GM08714 (cell line): ENCODE results near the gene EMD.
"Not testable (repeated sequence)": the region's sequence is repeated elsewhere in the genome, so short reads cannot be mapped to it uniquely, and the experiment has no call there.

ENCODE experiments used
- H3K4me3 ChIP-seq: fragments of 200-500 bp; sonication (Bioruptor generic); 2 replicates; pipeline ENCODE4 v1.5.1; 2014; ENCODE audit warnings: mild to moderate bottlenecking, low read length, inconsistent platforms
- ZNF274 ChIP-seq: IDR thresholded peaks from 2 replicates; pipeline ENCODE4 v1.6.1; 2012; ENCODE audit warnings: mild to moderate bottlenecking, low read depth, low read length

Gene EMD

DNA sequence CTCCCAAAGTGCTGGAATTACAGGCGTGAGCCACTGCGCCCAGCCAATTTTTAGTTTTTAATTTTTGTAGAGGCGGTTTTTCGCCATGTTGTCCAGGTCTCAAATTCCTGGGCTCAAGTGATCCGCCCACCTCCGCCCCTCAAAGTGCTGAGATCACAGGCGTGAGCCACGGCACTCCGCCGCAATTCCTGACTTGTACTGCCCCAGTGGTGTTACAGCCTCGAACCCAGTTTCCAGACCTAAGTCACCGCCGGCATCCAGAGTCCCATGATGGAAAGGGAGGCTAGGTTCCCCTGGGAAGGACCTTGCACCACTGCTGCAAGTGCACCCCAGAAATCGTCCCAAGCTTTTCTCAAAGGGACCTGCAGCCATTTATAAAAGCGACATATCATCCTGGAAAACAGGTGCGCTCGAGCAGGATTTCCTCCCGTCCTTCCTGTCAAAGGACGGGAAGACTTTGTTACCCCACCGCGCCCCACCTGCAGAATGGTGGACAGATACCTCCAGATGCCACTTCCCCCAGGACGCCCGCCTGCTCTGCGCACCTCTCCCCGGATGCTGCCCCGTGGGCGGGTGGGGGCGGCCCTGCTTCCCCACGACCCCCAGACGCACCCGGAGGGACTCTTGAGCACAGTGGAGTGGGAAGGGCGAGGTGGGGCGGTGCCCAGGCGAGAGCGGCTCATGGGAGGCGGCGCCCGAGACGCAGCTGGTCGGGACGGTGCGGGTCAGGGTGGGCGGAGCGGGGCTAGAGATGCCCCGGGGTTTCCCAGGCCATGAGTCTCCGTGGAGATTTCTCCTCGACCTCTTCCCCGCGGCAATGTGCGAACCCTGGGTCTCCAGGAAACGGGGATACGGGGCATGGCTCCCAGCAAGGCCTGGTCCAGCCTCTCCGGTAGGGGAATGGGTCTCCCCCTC lies 18.1 kb downstream of the EMD start:
- peak overlapping the region; percentile 62; the same call in 1 of the 2 replicates for H3K4me3 ChIP-seq
- TF ChIP-seq ZNF274: no peak

DNA sequence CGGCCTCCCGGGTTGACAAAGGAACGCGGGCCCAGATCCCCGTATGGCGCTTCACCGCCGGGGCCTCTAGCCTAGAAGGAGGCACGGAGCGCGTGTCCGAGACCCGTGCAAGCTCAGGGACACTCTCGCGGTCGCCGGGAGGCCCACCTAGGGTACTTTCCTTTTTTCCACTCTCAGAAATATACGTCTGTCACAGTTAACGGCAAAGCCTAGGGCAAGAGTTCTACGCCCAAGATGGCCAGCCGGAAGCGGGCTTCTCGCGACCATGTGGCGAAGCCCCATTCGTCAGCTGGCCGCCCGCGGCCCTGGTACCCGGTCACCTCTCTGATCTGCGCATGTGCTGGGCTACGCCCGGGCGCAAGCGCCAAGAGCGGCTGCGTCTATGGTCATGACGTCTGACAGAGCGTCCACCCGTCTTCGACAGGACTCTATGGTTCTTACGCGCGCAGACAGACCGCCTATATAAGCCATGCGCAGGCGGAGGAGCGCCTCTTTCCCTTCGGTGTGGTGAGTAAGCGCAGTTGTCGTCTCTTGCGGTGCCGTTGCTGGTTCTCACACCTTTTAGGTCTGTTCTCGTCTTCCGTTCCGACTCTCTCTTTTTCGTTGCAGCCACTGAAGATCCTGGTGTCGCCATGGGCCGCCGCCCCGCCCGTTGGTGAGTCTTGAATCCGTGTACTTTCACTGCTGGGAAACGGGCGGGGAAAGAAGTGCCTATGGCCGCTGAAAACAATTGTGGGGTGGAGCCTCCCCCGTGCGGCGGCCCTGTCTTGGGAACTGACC lies 19.0 kb downstream of the EMD start, which contains the start of gene RPL10:
TSS of gene RPL10 (plus strand) at position 490 of the 780 bp plus-strand sequence. CDS start at position 633, 143 bp downstream.
- H3K4me3 ChIP-seq: peak within 1 kb of the TSS; percentile 73
- TF ChIP-seq ZNF274: no peak

DNA sequence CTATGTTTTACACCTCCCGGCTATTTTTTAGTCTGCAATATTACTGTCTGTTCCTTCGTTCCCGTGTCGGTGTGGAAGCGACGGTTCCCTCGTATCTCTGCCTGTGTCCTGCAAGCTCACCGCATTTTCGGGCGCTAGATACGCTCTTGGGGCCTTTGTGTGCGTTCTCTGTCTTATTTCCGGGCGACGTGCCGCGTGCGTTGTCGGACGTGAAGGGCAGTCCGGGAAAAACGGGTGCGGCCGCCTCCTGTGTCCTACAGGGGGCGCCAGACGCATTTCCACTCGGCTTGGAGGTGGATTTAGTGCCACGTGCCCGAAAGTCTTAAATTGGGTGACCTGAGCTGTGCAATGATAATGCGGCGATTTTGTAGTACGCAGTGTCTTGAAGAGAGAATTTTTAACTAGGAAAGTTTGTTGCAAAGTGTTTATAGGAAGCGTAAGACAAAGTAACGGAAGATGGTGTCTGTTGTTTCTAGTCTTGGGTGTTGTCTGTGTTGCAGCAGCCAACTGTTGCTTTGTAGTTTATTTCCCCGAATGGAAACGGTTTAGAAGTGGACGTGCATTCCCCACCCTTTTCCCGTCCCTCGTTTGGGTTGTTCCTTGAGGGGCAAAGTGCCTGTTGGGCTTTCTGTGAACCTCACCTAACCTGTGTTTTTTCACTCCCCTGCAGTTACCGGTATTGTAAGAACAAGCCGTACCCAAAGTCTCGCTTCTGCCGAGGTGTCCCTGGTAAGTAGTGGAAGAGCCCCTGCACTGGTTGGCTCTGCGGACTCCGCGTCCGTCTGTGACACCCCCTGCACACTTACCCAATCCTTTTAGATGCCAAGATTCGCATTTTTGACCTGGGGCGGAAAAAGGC lies 19.8 kb downstream of the EMD start:
- peak overlapping the region; percentile 73 for H3K4me3 ChIP-seq
- TF ChIP-seq ZNF274: no peak

DNA sequence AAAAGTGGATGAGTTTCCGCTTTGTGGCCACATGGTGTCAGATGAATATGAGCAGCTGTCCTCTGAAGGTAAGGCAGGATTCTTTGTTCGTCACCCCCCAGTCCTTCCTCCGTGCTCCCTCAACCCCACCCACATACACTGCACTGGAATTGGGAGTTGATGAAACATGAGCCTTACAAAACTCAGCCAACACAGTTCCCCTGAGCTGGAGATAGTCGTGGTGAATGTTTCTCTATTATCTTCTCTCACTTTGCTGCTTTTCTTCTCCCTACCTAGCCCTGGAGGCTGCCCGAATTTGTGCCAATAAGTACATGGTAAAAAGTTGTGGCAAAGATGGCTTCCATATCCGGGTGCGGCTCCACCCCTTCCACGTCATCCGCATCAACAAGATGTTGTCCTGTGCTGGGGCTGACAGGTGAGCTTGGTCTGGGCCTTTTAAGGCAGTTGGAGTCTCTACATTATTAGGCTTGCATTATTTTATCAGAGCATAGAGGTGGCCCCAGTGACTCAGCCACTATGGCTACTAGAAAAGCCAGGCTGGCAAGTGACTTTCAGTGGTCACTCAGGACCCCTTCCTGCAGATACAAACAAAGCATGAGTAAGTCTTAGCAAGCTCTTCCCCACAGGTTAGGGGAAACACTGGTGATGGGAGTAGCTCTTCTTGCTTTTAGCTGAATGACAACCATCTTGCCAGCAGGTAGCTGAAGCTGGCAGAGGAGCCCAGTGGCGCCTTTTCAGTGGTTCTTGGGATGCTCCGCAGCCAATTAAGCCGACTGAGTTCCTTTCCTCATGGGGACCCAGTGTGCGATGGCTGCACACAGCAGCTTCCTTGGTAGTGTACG lies 20.7 kb downstream of the EMD start:
- no peak for TF ChIP-seq ZNF274
- peak overlapping the region; percentile 73 for H3K4me3 ChIP-seq

DNA sequence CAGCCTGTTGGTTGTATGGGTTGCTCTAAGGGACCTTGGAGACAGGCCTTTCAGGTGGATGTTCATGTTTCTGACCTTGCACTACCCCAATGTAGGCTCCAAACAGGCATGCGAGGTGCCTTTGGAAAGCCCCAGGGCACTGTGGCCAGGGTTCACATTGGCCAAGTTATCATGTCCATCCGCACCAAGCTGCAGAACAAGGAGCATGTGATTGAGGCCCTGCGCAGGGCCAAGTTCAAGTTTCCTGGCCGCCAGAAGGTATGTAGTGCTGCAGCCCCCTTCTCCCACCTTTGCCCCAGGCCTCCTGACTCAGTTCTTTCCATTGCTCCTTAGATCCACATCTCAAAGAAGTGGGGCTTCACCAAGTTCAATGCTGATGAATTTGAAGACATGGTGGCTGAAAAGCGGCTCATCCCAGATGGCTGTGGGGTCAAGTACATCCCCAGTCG lies 21.3 kb downstream of the EMD start:
- not testable (repeated sequence) for H3K4me3 ChIP-seq

DNA sequence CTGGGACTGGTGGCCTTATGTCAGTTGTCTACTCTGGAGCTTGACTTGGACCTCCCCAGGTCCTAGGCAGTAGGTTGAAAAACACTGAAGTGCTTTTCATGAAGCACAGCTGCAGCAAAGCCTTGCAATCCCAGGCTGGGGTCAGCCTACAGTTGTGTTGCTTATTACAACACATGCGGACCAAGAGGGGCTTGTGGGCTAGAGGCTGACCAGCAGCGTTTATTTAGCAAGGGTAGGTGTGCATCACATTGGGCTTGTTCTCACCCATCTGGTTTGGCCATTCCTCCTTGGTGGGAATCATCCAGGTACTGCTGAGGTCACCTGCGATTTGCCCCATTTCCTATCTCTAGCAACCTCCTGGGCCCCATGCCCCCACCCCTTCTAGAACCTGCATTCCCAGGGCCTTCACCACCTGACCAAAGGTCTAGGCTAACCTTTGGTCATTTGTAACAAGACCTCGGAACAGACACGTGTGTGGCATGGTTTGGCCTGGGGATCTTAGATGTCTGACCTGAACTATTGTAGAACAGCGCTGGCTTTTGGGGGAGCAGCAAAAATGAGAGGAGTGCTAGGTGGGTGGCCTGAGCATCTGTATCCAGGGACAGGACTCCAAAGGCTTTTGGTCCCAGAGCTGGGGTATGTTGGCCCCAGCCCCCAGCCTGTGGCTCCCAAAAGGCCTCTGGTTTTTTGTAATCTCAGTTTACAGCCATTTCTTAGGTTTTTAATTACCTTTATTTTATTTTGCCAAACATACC lies 22.1 kb downstream of the EMD start:
- H3K4me3 ChIP-seq: no peak overlapping the region

DNA sequence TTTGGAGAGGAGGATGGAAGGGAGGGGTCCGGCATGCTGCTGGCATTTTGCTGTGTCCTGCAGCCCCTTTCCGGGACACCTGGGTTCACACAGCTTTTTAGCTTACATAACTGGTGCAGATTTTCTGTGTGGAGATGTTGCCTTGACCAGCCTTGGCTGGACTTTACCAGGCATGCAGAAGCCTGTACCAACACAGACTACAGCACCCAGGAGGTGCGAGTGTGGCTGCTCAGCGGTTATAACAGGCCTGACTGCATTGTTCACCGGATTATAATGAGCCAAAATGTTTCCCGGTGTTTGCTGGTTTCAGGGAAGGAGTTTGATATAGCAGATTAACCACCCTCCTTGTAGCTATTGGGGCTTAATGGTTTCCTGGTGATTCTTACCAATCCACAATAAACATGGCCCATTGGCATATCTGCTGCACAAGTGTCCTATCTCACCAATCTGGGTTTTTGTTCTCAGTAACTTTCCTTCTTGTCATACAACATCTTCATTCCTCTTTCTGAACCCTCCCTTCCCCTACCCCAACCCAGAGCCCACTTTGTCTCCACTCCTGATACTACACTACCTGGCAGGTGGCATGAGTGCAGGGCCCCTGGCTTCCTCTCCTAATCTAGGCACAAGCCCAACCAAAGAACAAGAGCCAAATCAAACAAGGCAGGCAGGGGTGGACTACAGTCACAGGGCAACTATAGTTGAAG lies 23.0 kb downstream of the EMD start:
- no peak for TF ChIP-seq ZNF274
- no peak overlapping the region for H3K4me3 ChIP-seq

More for the DNA sequence above, 22.1 kb downstream of the EMD start:
- no peak for TF ChIP-seq ZNF274

DNA sequence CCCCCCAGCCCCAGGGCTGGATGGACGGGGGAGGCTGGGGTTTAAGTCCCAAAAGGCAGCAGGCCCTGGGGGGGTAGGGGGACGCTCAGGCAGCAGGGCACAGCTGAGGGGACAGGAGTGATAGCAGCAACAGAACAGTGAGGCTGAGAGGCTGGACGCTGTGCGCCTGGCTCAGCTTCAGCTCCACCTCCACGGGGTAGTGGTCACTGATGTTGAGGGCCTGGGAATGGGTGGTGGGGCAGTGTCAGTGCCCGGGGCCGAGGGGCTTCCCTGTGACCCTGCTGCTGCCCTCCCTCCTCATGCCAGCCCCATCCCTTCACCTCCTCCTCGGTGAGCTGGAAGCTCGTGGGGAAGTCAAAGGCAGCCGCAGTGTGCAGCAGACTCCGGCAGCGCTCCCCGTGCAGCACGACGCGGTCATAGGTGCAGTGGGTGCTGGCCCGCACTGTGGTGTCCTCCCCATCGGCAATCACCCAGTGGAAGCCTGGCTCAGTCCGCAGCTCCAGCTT lies 23.6 kb downstream of the EMD start:
- TF ChIP-seq ZNF274: no peak
- no peak overlapping the region for H3K4me3 ChIP-seq

DNA sequence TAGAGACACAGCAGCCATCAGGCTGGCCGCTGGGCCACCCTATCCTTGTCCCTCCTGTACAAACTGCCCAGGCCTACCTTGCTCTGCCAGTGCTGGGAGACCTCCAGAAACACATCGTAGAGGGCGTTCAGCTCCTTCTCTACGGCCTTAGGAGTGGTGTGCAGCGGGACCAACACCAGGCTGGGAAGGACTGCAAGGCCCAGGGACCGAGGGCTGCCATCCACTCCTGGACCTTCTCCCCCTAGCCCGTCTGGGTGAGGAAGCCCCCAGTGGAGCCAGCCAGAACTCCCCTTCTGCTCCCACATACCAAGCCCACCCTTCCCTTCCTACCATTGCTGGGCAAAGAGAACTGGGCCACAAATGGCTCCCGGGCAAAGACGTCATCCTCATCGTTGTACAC lies 24.1 kb downstream of the EMD start:
- no peak for TF ChIP-seq ZNF274
- H3K4me3 ChIP-seq: no peak overlapping the region

DNA sequence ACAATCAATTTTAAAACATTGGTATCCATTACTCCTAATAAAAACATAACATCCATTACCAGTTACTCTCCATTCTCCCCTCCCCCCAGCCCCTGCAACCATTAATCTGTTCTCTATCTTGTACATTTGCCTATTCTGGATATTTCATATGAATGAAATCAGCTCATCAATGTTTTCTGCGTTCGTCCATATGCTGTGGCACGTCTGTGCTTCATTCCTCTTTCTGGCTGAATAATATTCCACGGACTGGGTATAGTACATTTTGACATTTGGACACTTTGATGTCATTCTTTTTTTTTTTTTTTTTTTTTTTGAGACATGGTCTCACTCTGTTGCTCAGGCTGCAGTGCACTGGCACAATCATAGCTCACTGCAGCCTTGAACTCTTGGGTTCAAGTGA lies 24.8 kb downstream of the EMD start:
- TF ChIP-seq ZNF274: no peak

DNA sequence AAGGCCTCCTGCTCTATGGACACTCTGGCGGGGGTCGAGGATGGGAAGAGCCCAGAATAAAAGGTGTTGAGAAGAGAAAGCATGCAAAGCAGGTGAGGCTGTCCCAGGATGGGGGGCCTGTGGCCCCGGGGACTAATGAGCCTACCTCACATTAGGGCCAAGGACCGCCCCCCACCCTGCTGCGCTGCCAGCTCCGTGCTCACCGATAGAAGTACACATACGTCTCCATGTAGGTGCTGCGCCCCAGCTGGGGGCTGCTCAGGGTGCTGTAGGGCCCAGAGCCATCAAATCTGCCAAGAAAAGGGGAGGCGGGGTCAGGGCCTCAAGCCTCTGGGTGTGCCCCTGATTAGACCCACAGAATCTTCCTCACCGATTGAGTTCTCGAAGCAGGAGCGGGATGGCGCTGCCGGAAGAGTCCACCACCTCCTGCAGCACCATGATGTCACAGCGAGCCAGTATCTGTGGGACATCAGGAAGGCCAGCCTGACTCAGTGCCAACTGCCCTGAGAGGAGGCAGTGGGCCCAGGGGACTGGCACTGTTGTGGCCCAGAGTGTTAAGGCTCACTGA lies 25.6 kb downstream of the EMD start:
- no peak for TF ChIP-seq ZNF274
- no peak overlapping the region for H3K4me3 ChIP-seq

More for the DNA sequence above, 24.8 kb downstream of the EMD start:
- H3K4me3 ChIP-seq: no peak overlapping the region
